Pulmonary artery endothelial cell (primary cell): Measurements from ENCODE around the gene IFT81. TPM values are rescaled to one million over a fixed set of nuclear protein-coding genes. Genes with fewer than 3 reads are reported as not detected.
"Not testable (repeated sequence)": the region's sequence is repeated elsewhere in the genome, so short reads cannot be mapped to it uniquely, and the experiment has no call there.

Source experiments
- DNase-seq: peaks from one replicate; pipeline ENCODE4 v3.0.0-alpha.2; 2011; ENCODE audit warnings: low read depth, low spot score
- total RNA-seq: library from RNA; depleted of rRNA; stranded (reverse); fragments of >200 nt; gene quantifications from 2 replicates; pipeline ENCODE4 v1.2.3, GENCODE V29; 2014

IFT81 gene
- 8.2 and 8.4 TPM in 2 replicates for total RNA-seq

GRCh38 chr12:110124269-110124995, at the start of gene IFT81:
TSS of gene IFT81 (plus strand) at chr12:110124357. CDS start at chr12:110127381, 3,024 bp downstream.
- DNase-seq: no peak

- DNase-seq: no peak
Observed at GRCh38 chr12:110075880-110076279, 48.3 kb upstream of the IFT81 start.

- no peak for DNase-seq
Observed at GRCh38 chr12:110077800-110078199, 46.4 kb upstream of the IFT81 start.

GRCh38 chr12:110079477-110080400, 44.4 kb upstream of the IFT81 start:
- peak; percentile 19 for DNase-seq

GRCh38 chr12:110080410-110080809, 43.7 kb upstream of the IFT81 start:
- DNase-seq: no peak

- DNase-seq: no peak
Observed at GRCh38 chr12:110084314-110085015, 39.7 kb upstream of the IFT81 start.

- not testable (repeated sequence) for DNase-seq
Observed at GRCh38 chr12:110088216-110088615, 35.9 kb upstream of the IFT81 start.

- DNase-seq: no peak
Observed at GRCh38 chr12:110088936-110089335, 35.2 kb upstream of the IFT81 start.

GRCh38 chr12:110090266-110091135, 33.7 kb upstream of the IFT81 start:
- no peak for DNase-seq

- no peak for DNase-seq
Observed at GRCh38 chr12:110091136-110091711, 32.9 kb upstream of the IFT81 start.

- DNase-seq: no peak
Observed at GRCh38 chr12:110093631-110094311, 30.4 kb upstream of the IFT81 start.

GRCh38 chr12:110100315-110100970, 23.7 kb upstream of the IFT81 start:
- DNase-seq: no peak

- no peak for DNase-seq
Observed at GRCh38 chr12:110102255-110102654, 21.9 kb upstream of the IFT81 start.

- no peak for DNase-seq
Observed at GRCh38 chr12:110104188-110105094, 19.7 kb upstream of the IFT81 start.

- no peak for DNase-seq
Observed at GRCh38 chr12:110105159-110105558, 19.0 kb upstream of the IFT81 start.

- no peak for DNase-seq
Observed at GRCh38 chr12:110105986-110106385, 18.2 kb upstream of the IFT81 start.

GRCh38 chr12:110107369-110108281, 16.5 kb upstream of the IFT81 start:
- no peak for DNase-seq
